Spleen (tissue), 7 donors: Measurements from ENCODE around the gene BUD31.

Experiments used
- CTCF ChIP-seq, 11 experiments: fragments of 200-600 bp in 7 of 11; fragments of 450-650 bp in 4 of 11; sonication (generic) in 4 of 11; IDR thresholded peaks in 8 of 11; conservative IDR thresholded peaks in 3 of 11; 1 replicate in 7 of 11; 2 replicates in 4 of 11; pipeline versions ENCODE4 v1.4.0 to v1.8.0; 2016 to 2021; ENCODE audit warnings: antibody characterized with exemption in 11 of 11, inconsistent platforms in 4 of 11, mild to moderate bottlenecking in 1 of 11
- POLR2A ChIP-seq, 3 donors: fragments of 450-650 bp; IDR thresholded peaks; one replicate each; pipeline ENCODE4 v1.5.1; 2017; ENCODE audit warnings: antibody characterized with exemption in 3 of 3, mild to moderate bottlenecking in 1 of 3
- donor health status: DM: no; HTN: no; CAD: no; lungs with moderate emphysema.
- donor health status: DM: no; HTN: no; CAD: no.
- donor health status: DM: no; HTN: no; CAD: no.

DNA sequence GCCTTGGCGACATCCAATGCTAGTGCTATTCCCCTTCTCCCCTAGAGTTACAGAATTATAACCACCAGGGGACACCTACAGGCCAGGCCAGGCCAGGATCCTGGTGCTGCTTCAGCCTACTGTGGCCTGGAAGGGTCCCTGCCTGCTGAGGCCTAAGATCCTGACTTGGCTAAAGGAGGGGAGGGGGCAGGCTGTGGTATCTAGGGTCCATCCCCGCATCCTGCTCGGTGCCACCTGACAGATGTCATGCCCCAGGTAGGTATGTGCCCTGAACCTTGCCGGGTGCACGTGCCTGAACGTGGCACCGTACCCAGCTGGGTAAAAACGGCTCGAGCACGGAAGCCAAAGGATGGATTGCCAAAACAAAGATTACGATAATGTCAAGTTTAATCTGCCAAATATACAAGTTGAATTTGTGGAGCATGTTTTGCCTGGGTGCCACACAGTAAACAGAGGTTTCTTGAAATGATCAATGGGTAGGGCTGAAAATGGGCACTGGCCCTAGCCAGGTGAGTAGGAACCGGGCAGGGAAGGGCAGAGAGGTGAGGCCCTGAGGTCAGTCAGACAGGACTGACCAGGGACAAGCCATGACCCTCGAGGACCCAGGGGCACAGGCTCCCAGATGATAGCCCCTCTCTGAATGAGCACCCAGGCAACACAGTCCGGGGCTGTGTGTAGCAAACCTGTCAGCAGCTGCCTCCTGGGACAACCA lies 13.0 kb upstream of the BUD31 start:
- no peak for TF ChIP-seq POLR2A (IDR thresholded peaks at IDR 0.05)
- TF ChIP-seq CTCF (IDR thresholded peaks at IDR 0.05 in 8 of 11, conservative IDR thresholded peaks at IDR 0.05 in 3 of 11), result no peak
